ENCODE measurements around the gene NFASC. TPM values are rescaled to one million over a fixed set of nuclear protein-coding genes. Genes with fewer than 3 reads are reported as not detected.

NFASC gene
- total and polyA plus RNA-seq, 7 experiments from 2014 or later, result 0.31 TPM; not detected in 6

DNA sequence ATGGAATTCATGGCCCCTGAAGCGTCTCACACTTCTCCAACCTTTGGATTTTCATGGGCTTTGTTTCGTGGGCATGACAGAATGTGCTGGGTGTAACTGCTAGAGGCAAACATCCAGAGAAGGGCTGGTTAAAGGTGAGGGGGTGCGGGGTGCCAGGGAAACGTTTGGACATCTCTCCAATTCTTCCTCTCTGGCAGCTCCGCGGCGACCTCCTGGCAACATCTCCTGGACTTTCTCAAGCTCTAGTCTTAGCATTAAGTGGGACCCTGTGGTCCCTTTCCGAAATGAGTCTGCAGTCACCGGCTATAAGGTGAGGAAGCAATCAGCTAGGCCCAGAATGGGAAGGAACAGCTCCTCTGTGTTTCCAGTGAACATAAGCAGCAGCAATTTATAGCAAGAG lies 201.6 kb downstream of the NFASC start:
- no peak for ATAC-seq
- Histone ChIP-seq H3K4me3 (ENCODE audit: low read length) (no peak overlapping the region), H3K36me3 (ENCODE audit: control insufficient read depth in 2 of 3, insufficient read depth in 3 of 3, low read length in 3 of 3) (no peaks in the 10 kb centered on the region), H3K27ac (ENCODE audit: low read depth, low read length) (no peak overlapping the region), H3K4me1 (ENCODE audit: control insufficient read depth in 2 of 2, insufficient read depth in 2 of 2, low read length in 2 of 2) (no peaks in the 10 kb centered on the region), H3K27me3 (ENCODE audit: control insufficient read depth in 2 of 2, insufficient read depth in 2 of 2, low read length in 2 of 2) (no peaks in the 10 kb centered on the region), H3K9me3 (ENCODE audit: control insufficient read depth in 2 of 3, low read length in 3 of 3) (no peaks in the 10 kb centered on the region)
- H3K36me3 Mint-ChIP-seq, result no peaks in the 10 kb centered on the region
- no peak overlapping the region for H3K27ac Mint-ChIP-seq
- peak in 1 of 9 donors; percentile 2 for DNase-seq
- intact Hi-C loops (cut with micrococcal nuclease), result no loop called here
- no peaks in the 10 kb centered on the region for H3K4me1 Mint-ChIP-seq
- H3K4me3 Mint-ChIP-seq, result no peak overlapping the region
- ChIA-PET CTCF (no interaction called here), POLR2A (no interaction called here)
- no peaks in the 10 kb centered on the region for H3K9me3 Mint-ChIP-seq
- no peaks in the 10 kb centered on the region for H3K27me3 Mint-ChIP-seq

Other genes with a start within 250 kb of the NFASC start
- gene LRRN2, start 185.1 kb upstream of the NFASC start, total RNA-seq, result not detected
- 1 to 10 TPM in 1 of 2 donors, not detected in 1; 1.3 TPM for gene LRRN2, start 185.1 kb upstream of the NFASC start, polyA plus RNA-seq
- gene CNTN2, start 172.3 kb downstream of the NFASC start, total RNA-seq, result not detected
- gene CNTN2, start 172.3 kb downstream of the NFASC start, polyA plus RNA-seq, result not detected
- 1 to 10 TPM; 2.3 to 8.9 (median 3.7) TPM for gene TMEM81, start 213.6 kb downstream of the NFASC start, total RNA-seq
- gene TMEM81, start 213.6 kb downstream of the NFASC start, polyA plus RNA-seq, result under 1 TPM; 0.79 to 0.83 TPM